WERI-Rb-1 (cell line): ENCODE results near the gene FKBP4.
"Not testable (repeated sequence)": the region's sequence is repeated elsewhere in the genome, so short reads cannot be mapped to it uniquely, and the experiment has no call there.

Experiments used
- DNase-seq: peaks from one replicate; pipeline ENCODE4 v3.0.0-alpha.2; 2020
- H3K27ac ChIP-seq: fragments of 250-450 bp; sonication (Bioruptor Pico); 2 replicates; pipeline ENCODE4 v1.5.1; 2020; ENCODE audit warnings: mild to moderate bottlenecking, moderate library complexity
- H3K27me3 ChIP-seq: fragments of 250-450 bp; sonication (Bioruptor Pico); 2 replicates; pipeline ENCODE4 v1.5.1; 2021; ENCODE audit warnings: mild to moderate bottlenecking, low read depth, moderate library complexity; ENCODE audit not compliant: insufficient read depth, severe bottlenecking
- H3K36me3 ChIP-seq: fragments of 250-450 bp; sonication (Bioruptor Pico); 2 replicates; pipeline ENCODE4 v1.5.1; 2020; ENCODE audit warnings: mild to moderate bottlenecking, moderate library complexity
- H3K4me3 ChIP-seq: 2 replicates; pipeline ENCODE4 v1.5.1; 2011; ENCODE audit warnings: low read depth, mild to moderate bottlenecking, control low read depth, low read length
- H3K9me3 ChIP-seq: fragments of 250-450 bp; sonication (Bioruptor Pico); 2 replicates; pipeline ENCODE4 v1.5.1; 2021; ENCODE audit warnings: mild to moderate bottlenecking, moderate library complexity; ENCODE audit not compliant: severe bottlenecking
- TF ChIP-seq, protein P1 (sequence below): IDR thresholded peaks from 2 replicates; pipeline ENCODE4 v1.5.1; 2011; ENCODE audit warnings: low read depth, mild to moderate bottlenecking, control low read depth, inconsistent platforms, low read length

Gene FKBP4

DNA sequence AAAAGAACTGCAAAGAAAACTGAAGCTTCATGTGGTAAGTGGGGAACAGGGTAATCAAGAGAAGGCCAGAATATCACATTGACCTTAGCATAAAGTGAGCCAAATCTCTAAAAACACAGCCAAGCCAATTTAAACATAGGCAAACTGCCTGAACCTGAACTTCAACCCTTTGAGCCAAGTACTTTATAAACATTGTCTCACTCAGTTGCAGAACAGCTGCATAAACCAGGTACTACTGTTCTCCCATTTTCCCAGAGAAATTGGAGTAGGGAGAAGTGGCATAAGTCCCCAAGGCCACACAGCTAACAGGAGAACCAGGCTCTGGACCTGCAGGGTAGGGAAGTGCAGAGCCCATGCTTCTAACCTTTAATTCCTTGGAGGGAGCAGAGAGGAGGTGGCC is 30.4 kb upstream of the FKBP4 start:
- H3K4me3 ChIP-seq: no peak overlapping the region
- H3K36me3 ChIP-seq: no peaks in the 10 kb centered on the region
- no peak for DNase-seq
- no peaks in the 10 kb centered on the region for H3K9me3 ChIP-seq
- H3K27ac ChIP-seq: no peak overlapping the region
- H3K27me3 ChIP-seq: no peaks in the 10 kb centered on the region
- TF ChIP-seq, protein P1, sequence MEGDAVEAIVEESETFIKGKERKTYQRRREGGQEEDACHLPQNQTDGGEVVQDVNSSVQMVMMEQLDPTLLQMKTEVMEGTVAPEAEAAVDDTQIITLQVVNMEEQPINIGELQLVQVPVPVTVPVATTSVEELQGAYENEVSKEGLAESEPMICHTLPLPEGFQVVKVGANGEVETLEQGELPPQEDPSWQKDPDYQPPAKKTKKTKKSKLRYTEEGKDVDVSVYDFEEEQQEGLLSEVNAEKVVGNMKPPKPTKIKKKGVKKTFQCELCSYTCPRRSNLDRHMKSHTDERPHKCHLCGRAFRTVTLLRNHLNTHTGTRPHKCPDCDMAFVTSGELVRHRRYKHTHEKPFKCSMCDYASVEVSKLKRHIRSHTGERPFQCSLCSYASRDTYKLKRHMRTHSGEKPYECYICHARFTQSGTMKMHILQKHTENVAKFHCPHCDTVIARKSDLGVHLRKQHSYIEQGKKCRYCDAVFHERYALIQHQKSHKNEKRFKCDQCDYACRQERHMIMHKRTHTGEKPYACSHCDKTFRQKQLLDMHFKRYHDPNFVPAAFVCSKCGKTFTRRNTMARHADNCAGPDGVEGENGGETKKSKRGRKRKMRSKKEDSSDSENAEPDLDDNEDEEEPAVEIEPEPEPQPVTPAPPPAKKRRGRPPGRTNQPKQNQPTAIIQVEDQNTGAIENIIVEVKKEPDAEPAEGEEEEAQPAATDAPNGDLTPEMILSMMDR: no peak

DNA sequence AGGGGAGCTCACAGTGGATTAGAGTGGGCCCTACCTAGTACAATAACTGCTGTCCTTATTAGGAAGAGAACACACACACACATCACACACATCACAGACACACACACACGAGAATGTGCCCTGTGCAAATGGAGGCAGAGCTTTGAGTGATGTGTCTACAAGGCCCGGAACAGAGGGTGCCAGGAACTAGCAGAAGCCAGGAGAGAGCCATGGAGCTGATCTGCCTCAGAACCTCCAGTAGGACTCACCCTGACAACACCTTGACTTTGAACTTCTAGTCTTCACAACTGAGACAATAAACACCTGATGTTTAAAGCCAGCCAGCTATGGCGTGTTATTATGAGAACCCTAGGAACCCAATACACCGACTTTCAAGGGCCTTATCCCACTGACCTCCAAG is 29.7 kb upstream of the FKBP4 start:
- Histone ChIP-seq H3K9me3 (no peaks in the 10 kb centered on the region), H3K36me3 (no peaks in the 10 kb centered on the region), H3K27ac (no peak overlapping the region), H3K27me3 (no peaks in the 10 kb centered on the region), H3K4me3 (no peak overlapping the region)
- TF ChIP-seq, protein P1: no peak
- no peak for DNase-seq

DNA sequence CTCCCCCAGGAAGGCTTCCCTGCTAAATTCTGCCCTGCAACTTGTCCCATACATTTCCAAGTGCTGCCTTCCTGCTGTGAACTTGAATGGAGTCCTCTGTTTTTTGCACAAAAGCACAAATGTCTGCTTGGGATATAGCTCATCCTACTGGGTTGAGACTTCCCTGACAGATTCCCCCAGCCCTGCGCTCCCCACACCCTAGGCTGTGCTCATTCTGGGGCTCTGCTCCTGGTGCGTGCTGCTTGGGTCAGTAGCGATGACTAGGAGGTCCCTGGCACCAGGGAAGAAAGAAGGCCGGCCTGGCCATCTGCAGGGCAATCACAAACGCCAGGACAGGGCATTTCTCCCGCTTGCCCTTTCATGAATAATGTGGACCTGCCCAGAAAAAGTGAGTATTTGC is 29.2 kb upstream of the FKBP4 start:
- Histone ChIP-seq H3K9me3 (no peaks in the 10 kb centered on the region), H3K4me3 (no peak overlapping the region), H3K36me3 (no peaks in the 10 kb centered on the region), H3K27me3 (no peaks in the 10 kb centered on the region), H3K27ac (no peak overlapping the region)
- no peak for DNase-seq
- TF ChIP-seq, protein P1: no peak

DNA sequence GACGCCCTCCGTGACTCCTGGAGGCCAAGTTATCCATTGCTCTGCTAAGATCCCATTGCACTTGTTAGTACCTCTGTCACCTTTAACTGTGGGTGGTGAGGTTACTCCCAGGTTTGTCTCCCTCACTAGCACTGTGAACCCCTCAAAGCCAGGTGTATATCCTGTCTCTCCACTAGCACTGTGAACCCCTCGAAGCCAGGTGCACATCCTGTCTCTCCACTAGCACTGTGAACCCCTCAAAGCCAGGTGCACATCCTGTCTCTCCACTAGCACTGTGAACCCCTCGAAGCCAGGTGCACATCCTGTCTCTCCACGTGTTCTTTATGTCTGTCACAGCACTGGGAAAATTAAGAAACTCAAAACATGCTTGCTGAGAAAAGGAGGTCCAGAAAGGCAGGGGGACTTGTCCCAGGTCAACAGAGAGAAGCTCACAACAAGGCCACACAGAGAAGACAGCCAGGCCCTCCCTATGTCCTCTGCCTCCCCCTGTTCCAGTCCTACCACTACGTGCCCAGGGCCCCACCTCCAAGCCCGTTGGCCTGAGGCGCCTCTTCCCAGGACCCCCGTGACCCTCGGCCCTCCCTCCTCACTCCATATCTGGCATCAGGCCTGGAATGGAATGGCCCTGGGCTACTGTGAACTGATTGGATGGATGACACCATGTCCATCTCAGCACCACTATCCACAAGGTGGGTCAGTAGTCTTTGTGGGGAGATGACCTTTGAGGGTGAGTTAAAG is 26.4 kb upstream of the FKBP4 start:
- Histone ChIP-seq H3K9me3 (no peaks in the 10 kb centered on the region), H3K4me3 (no peak overlapping the region), H3K36me3 (no peaks in the 10 kb centered on the region), H3K27ac (no peak overlapping the region), H3K27me3 (no peaks in the 10 kb centered on the region)
- TF ChIP-seq, protein P1: no peak
- no peak for DNase-seq

DNA sequence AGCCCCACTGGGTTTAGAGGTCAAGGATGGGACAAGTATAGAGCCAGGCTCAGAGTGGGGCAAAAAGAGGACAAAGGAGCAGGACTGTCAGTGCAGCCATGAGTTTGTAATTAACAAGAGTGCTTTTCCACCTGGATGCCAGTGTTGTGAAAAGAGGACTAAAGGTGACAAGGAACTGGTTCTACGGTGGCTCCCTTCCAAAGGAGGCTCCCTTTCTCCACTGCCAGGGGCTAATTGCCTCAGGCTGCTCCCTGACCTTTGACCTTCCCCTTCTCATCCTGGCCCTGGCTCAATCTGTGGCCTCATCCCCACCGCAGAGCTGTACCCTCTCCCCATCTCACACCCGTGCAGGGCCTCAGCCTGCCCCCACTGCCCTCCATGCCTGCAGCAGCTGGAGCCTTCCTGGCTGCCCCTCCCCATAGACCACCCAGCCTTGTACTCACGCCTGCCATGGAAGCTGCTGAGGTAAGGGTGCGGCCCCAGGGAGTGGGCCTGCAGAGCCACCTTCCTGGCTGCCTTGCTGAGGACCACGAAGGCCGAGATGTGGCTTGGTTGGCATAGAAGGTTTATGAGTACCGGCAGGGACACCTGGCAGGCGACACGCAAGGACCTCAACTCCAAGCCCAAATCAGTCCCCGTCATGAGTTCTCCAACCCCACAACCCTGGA is 24.8 kb upstream of the FKBP4 start:
- DNase-seq: no peak
- H3K4me3 ChIP-seq: no peak overlapping the region
- no peaks in the 10 kb centered on the region for H3K36me3 ChIP-seq
- no peak overlapping the region for H3K27ac ChIP-seq
- TF ChIP-seq, protein P1: no peak
- no peaks in the 10 kb centered on the region for H3K27me3 ChIP-seq
- H3K9me3 ChIP-seq: no peaks in the 10 kb centered on the region

DNA sequence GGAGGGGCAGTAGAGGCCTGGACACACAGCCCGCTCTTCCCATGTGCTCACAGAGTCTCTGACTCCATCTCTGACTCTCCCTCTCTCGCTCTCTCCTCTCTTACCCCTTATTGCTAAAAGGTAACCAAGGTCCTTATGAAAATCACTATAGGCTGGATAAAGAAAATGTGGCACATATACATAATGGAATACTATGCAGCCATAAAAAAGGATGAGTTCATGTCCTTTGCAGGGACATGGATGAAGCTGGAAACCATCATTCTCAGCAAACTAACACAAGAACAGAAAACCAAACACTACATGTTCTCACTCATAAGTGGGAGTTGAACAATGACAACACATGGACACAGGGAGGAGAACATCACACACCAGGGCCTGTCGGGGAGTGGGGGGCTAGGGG is 24.2 kb upstream of the FKBP4 start:
- not testable (repeated sequence) for H3K9me3 ChIP-seq, H3K27me3 ChIP-seq, H3K27ac ChIP-seq, DNase-seq, H3K36me3 ChIP-seq, H3K4me3 ChIP-seq
